Renal pelvis (tissue), 12 donors: ENCODE results near the gene MC5R. TPM values are rescaled to one million over a fixed set of nuclear protein-coding genes. Genes with fewer than 3 reads are reported as not detected.

ENCODE experiments used
- DNase-seq: peaks from one replicate; pipeline ENCODE4 v3.0.0-alpha.2; 2013
- long read RNA-seq, 16 experiments: transcript quantifications; one replicate each; lab custom pipeline, GENCODE V29; 2026
- polyA plus RNA-seq, 3 donors: library from polyadenylated mRNA; unstranded; fragments of 120-200 nt; gene quantifications; one replicate each; pipeline ENCODE4 v1.2.1, GENCODE V29; 2013; ENCODE audit not compliant: insufficient read length in 3 of 3

Gene MC5R
- polyA plus RNA-seq: under 1 TPM in 2 of 3 donors, not detected in 1; 0.13 to 0.28 TPM
- long read RNA-seq, donor 1: 0 reads
- long read RNA-seq, donor 2: 0 reads
- long read RNA-seq, donor 3: 0 reads
- long read RNA-seq, donor 4: 0 reads
- long read RNA-seq, donor 5, partial matches to known transcripts: 0 of 1 reads
- long read RNA-seq, donor 5, other reads (novel, unspliced or antisense): 0 of 1 reads
- long read RNA-seq, donor 6: 0 reads
- long read RNA-seq, donor 7: 0 reads
- long read RNA-seq, donor 8: 0 reads
- long read RNA-seq, donor 9, partial matches to known transcripts: 0 of 1 reads
- long read RNA-seq, donor 9, other reads (novel, unspliced or antisense): 0 of 1 reads
- long read RNA-seq, donor 10: 0 reads
- long read RNA-seq, donor 11, partial matches to known transcripts: 0 of 1 reads
- long read RNA-seq, donor 11, other reads (novel, unspliced or antisense): 0 of 1 reads
- long read RNA-seq, donor 12, partial matches to known transcripts: 0 of 1 reads
- long read RNA-seq, donor 12, other reads (novel, unspliced or antisense): 0 of 1 reads
- long read RNA-seq, donor 13: 0 reads
- long read RNA-seq, donor 14: 0 reads
- long read RNA-seq, donor 15: 0 reads
- long read RNA-seq, donor 16: 0 reads

GRCh38 chr18:13823707-13824395 is at the start of gene MC5R:
Gene MC5R, plus strand, starts transcription at chr18:13824149. Its CDS starts 1,617 bp downstream, at chr18:13825766.
- peak; percentile 57 for DNase-seq

GRCh38 chr18:13775058-13775457 is 48.9 kb upstream of the MC5R start:
- no peak for DNase-seq

- no peak for DNase-seq
These were observed 32.8 kb upstream of the MC5R start for GRCh38 chr18:13791181-13791580.

GRCh38 chr18:13793819-13794218 is 30.1 kb upstream of the MC5R start:
- no peak for DNase-seq

- DNase-seq: no peak
These were observed 27.4 kb upstream of the MC5R start for GRCh38 chr18:13796515-13796914.

DNA sequence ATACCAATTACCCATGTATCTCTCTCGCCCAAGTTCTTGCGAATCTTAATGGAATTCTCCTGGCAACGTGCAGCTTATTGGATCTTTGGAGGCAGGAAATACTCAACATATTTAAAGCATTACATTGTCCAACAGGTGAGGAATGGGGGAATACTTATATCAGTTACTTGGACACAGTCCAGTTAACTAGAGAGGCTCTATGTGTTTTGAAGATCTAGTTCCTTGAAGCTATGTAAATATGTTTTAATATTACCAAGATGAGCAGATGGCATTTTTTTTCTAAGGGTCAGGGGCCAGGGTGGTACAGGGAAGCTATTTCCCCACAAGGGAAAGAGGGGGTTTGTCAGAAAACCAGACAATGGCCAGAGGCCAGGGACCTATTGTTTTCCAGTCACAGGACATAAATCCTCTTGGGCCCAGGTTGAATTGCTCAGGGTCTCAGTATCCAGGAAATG is 26.8 kb upstream of the MC5R start:
- no peak for DNase-seq

DNA sequence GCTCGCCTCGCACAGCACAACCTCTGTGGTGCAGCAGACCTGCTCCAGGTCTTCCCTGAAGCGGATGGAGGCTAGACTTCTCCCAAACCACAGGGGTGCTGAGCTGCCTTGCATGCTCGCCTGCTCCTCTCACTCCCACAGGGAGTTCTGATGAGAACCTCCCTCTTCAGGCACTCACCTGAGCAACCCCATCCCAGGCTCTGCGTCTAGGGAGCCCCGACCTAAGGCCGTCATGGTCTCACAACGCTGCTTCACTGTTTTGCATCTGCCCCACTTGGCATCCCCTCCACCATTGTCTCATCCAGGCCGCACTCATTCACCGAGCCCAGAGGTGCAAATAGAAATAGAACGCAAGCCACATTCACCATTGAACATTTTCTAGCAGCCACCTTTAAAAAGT is 24.6 kb upstream of the MC5R start:
- no peak for DNase-seq

DNA sequence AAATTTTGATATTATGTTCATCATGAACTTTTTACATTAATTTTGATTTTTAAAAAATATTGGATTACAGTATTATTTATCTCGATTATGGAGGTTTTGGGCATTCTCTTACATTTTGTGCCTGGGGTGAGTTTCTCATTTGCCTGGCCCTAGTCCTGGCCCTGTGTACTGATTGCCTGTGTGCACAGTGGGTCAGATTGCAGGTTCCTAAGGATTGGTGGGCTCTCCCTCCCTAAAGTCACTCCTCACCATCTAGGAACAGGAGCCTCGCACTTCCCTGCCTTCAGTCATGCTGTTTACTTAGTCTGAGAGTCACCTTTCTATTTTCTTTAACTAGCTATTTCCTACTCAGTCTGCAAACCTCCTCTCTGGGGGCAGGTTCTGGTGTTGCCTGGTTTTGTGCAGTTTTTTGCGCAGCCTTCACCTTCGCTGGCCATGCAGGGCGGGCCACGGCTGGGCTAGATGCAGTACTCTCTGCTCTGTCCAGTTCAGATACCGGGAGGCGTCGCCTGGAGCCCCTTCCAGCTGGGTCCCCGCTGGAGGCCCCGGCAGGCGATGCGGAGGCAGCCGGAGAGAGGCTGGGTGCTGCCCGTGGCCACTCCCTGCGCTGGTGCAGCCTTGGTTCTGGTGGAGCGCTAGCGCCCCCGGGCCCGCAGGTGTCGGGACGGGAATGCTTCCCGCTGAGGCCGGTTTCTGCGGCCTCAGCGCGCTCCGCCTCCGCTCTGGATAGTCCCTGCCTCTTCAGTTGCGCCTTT is 23.3 kb upstream of the MC5R start:
- peak; percentile 68 for DNase-seq

GRCh38 chr18:13801260-13801601 is 22.7 kb upstream of the MC5R start:
- no peak for DNase-seq

- DNase-seq: no peak
These were observed 19.6 kb upstream of the MC5R start for GRCh38 chr18:13804305-13804704.

DNA sequence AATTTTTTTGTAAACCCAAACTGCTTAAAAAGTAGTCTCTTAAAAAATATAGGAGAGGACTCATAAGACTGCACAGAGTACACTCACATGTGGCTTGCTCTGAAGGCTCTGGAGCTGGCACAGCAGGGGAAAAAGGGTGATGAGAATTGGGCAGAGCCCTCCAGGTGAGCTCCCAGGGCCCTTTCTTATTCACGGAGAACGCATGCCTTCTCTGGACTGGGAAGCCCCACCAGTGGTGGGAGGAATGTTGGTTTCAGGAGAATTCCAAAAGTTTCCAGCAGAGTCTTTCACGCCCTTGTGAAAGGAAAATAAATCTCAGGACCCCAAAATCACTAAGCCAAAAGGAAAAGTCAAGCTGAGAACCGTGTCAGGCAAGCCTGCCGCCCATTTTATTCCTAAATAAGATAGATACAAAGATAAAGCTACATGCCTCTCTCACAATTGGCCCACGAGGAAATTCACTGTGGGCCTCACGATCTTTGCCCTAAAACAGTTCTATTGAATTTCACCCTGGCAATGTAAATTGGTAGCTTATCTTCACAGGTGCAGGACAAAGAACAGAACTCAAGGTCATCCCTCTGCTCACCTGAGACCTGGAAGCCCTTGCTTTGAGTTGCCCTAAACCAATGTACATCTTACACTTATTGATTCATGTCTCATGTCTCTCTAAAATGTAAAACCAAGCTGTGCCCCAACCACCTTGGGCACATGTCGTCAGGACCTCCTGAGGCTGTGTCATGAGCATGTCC is 15.5 kb upstream of the MC5R start:
- DNase-seq: no peak

GRCh38 chr18:13809043-13809430 is 14.9 kb upstream of the MC5R start:
- no peak for DNase-seq

GRCh38 chr18:13809531-13810255 is 14.3 kb upstream of the MC5R start:
- peak; percentile 52 for DNase-seq

GRCh38 chr18:13810950-13811485 is 12.9 kb upstream of the MC5R start:
- DNase-seq: no peak

- no peak for DNase-seq
These were observed 12.0 kb upstream of the MC5R start for GRCh38 chr18:13811993-13812392.

DNA sequence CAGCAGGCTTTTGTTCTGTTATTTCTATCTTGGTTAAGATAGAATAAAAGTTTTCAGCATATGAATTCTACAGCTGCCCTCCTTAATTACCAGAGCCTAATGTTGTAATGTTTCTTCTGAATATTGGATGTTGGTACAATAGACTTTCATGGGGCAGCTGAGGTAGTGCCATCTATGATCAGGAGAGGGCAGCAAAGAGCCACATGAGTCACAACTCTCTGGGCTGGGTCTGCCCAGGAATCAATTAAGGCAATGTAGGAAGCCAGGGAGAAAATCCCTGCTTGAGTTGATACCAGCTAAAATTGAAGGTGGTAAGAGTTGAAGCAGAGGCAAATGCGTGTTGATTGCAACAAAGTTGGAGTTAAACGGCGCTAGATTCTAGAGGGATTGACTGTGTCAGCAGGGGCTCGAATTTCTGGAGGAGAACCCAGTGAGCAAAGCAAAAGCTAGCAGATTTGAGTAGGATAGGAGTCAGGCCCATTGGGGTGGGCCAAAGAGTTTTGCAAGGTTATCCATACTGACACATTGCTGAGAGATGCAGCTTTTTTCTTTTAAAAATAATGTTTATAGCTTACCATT is 10.6 kb upstream of the MC5R start:
- peak; percentile 62 for DNase-seq

DNA sequence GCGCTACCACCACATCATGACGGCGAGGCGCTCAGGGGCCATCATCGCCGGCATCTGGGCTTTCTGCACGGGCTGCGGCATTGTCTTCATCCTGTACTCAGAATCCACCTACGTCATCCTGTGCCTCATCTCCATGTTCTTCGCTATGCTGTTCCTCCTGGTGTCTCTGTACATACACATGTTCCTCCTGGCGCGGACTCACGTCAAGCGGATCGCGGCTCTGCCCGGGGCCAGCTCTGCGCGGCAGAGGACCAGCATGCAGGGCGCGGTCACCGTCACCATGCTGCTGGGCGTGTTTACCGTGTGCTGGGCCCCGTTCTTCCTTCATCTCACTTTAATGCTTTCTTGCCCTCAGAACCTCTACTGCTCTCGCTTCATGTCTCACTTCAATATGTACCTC is 2.3 kb downstream of the MC5R start:
- no peak for DNase-seq

DNA sequence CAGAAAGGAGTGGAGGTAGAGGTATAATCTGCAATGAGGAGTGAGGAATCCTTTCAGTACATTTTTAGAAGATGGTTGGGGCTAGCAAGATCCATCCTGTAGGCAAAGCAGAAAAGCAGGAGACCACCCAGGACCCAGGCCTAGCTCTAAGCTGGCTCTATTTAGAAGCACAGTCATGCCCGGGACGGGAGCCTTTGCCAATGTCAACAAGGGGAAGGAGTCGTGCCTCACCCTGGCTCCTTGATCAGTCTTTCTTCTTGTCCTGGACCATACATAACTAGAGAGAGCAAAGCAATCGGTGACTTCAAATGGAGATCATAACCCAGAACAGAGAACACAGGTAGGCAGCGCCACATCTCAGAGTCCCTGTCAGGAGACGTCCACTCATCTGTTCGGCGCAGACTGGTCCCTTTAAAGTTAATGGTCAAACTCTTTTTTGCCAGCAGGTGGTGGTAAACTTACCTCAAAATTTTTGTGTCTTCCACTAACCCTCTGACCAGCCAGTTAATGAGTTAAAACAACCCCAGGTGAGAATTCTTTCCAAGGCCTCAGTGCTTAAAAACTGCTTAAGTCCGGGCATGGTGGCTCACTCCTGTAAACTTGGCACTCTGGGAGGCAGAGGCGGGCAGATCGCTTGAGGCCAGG is 8.0 kb downstream of the MC5R start:
- DNase-seq: no peak

GRCh38 chr18:13834496-13835015 is 10.6 kb downstream of the MC5R start:
- DNase-seq: no peak
